Measurements from ENCODE around the gene CSF1.

CSF1 gene

GRCh38 chr1:109959974-109960744 lies 49.5 kb downstream of the CSF1 start:
- Histone ChIP-seq H3K9ac (ENCODE audit: low read depth, low read length) (no peak overlapping the region), H3K27me3 (ENCODE audit: control insufficient read depth, insufficient read depth, low read length) (peaks cover 17% of the 10 kb centered on the region), H3K36me3 (ENCODE audit: control insufficient read depth, insufficient read depth, low read length) (no peaks in the 10 kb centered on the region), H3K4me1 (ENCODE audit: control insufficient read depth, insufficient read depth, low read length) (peaks cover 43% of the 10 kb centered on the region), H3K4me3 (ENCODE audit: low read depth, low read length) (peak overlapping the region; percentile 28), H3K9me3 (ENCODE audit: control insufficient read depth, insufficient read depth, low read length) (no peaks in the 10 kb centered on the region)

GRCh38 chr1:109960745-109961094 lies 50.1 kb downstream of the CSF1 start:
- Histone ChIP-seq H3K4me3 (ENCODE audit: low read depth, low read length) (peak overlapping the region; percentile 14), H3K36me3 (ENCODE audit: control insufficient read depth, insufficient read depth, low read length) (no peaks in the 10 kb centered on the region), H3K27me3 (ENCODE audit: control insufficient read depth, insufficient read depth, low read length) (peaks cover 17% of the 10 kb centered on the region), H3K4me1 (ENCODE audit: control insufficient read depth, insufficient read depth, low read length) (peaks cover 43% of the 10 kb centered on the region), H3K9me3 (ENCODE audit: control insufficient read depth, insufficient read depth, low read length) (no peaks in the 10 kb centered on the region), H3K9ac (ENCODE audit: low read depth, low read length) (no peak overlapping the region)

- H3K27me3 ChIP-seq (ENCODE audit: control insufficient read depth, insufficient read depth, low read length), result peaks cover under 1% of the 10 kb centered on the region
- H3K9ac ChIP-seq (ENCODE audit: low read depth, low read length), result no peak overlapping the region
Measured at GRCh38 chr1:109963864-109964263, 53.2 kb downstream of the CSF1 start.

GRCh38 chr1:109969146-109969829 lies 58.6 kb downstream of the CSF1 start:
- Histone ChIP-seq H3K36me3 (ENCODE audit: control insufficient read depth, insufficient read depth, low read length) (no peaks in the 10 kb centered on the region), H3K4me3 (ENCODE audit: low read depth, low read length) (no peak overlapping the region), H3K4me1 (ENCODE audit: control insufficient read depth, insufficient read depth, low read length) (no peaks in the 10 kb centered on the region), H3K9me3 (ENCODE audit: control insufficient read depth, insufficient read depth, low read length) (no peaks in the 10 kb centered on the region), H3K9ac (ENCODE audit: low read depth, low read length) (no peak overlapping the region), H3K27me3 (ENCODE audit: control insufficient read depth, insufficient read depth, low read length) (no peaks in the 10 kb centered on the region)

More at GRCh38 chr1:109963864-109964263, 53.2 kb downstream of the CSF1 start:
- Histone ChIP-seq H3K9me3 (ENCODE audit: control insufficient read depth, insufficient read depth, low read length) (no peaks in the 10 kb centered on the region), H3K4me3 (ENCODE audit: low read depth, low read length) (no peak overlapping the region), H3K36me3 (ENCODE audit: control insufficient read depth, insufficient read depth, low read length) (no peaks in the 10 kb centered on the region), H3K4me1 (ENCODE audit: control insufficient read depth, insufficient read depth, low read length) (peaks cover 28% of the 10 kb centered on the region)

- H3K9me3 ChIP-seq (ENCODE audit: control insufficient read depth, insufficient read depth, low read length), result no peaks in the 10 kb centered on the region
- no peak overlapping the region for H3K4me3 ChIP-seq (ENCODE audit: low read depth, low read length)
- H3K4me1 ChIP-seq (ENCODE audit: control insufficient read depth, insufficient read depth, low read length), result no peaks in the 10 kb centered on the region
- no peaks in the 10 kb centered on the region for H3K27me3 ChIP-seq (ENCODE audit: control insufficient read depth, insufficient read depth, low read length)
- H3K36me3 ChIP-seq (ENCODE audit: control insufficient read depth, insufficient read depth, low read length), result no peaks in the 10 kb centered on the region
- H3K9ac ChIP-seq (ENCODE audit: low read depth, low read length), result no peak overlapping the region
Measured at GRCh38 chr1:109969907-109970306, 59.3 kb downstream of the CSF1 start.

GRCh38 chr1:109971559-109971958 lies 60.9 kb downstream of the CSF1 start:
- no peaks in the 10 kb centered on the region for H3K36me3 ChIP-seq (ENCODE audit: control insufficient read depth, insufficient read depth, low read length)
- no peak overlapping the region for H3K9ac ChIP-seq (ENCODE audit: low read depth, low read length)
- peaks cover 2% of the 10 kb centered on the region for H3K27me3 ChIP-seq (ENCODE audit: control insufficient read depth, insufficient read depth, low read length)
- H3K4me3 ChIP-seq (ENCODE audit: low read depth, low read length), result no peak overlapping the region
- no peaks in the 10 kb centered on the region for H3K9me3 ChIP-seq (ENCODE audit: control insufficient read depth, insufficient read depth, low read length)
- no peaks in the 10 kb centered on the region for H3K4me1 ChIP-seq (ENCODE audit: control insufficient read depth, insufficient read depth, low read length)

GRCh38 chr1:109974191-109974590 lies 63.5 kb downstream of the CSF1 start:
- Histone ChIP-seq H3K4me3 (ENCODE audit: low read depth, low read length) (no peak overlapping the region), H3K9me3 (ENCODE audit: control insufficient read depth, insufficient read depth, low read length) (no peaks in the 10 kb centered on the region), H3K9ac (ENCODE audit: low read depth, low read length) (no peak overlapping the region), H3K36me3 (ENCODE audit: control insufficient read depth, insufficient read depth, low read length) (no peaks in the 10 kb centered on the region), H3K4me1 (ENCODE audit: control insufficient read depth, insufficient read depth, low read length) (no peaks in the 10 kb centered on the region), H3K27me3 (ENCODE audit: control insufficient read depth, insufficient read depth, low read length) (peaks cover 6% of the 10 kb centered on the region)

GRCh38 chr1:109975718-109976117 lies 65.1 kb downstream of the CSF1 start:
- no peaks in the 10 kb centered on the region for H3K9me3 ChIP-seq (ENCODE audit: control insufficient read depth, insufficient read depth, low read length)
- no peaks in the 10 kb centered on the region for H3K36me3 ChIP-seq (ENCODE audit: control insufficient read depth, insufficient read depth, low read length)
- H3K4me3 ChIP-seq (ENCODE audit: low read depth, low read length), result no peak overlapping the region
- no peaks in the 10 kb centered on the region for H3K4me1 ChIP-seq (ENCODE audit: control insufficient read depth, insufficient read depth, low read length)
- H3K9ac ChIP-seq (ENCODE audit: low read depth, low read length), result no peak overlapping the region
- H3K27me3 ChIP-seq (ENCODE audit: control insufficient read depth, insufficient read depth, low read length), result peaks cover 6% of the 10 kb centered on the region

GRCh38 chr1:109976762-109977161 lies 66.1 kb downstream of the CSF1 start:
- Histone ChIP-seq H3K36me3 (ENCODE audit: control insufficient read depth, insufficient read depth, low read length) (no peaks in the 10 kb centered on the region), H3K4me3 (ENCODE audit: low read depth, low read length) (no peak overlapping the region), H3K4me1 (ENCODE audit: control insufficient read depth, insufficient read depth, low read length) (no peaks in the 10 kb centered on the region), H3K9ac (ENCODE audit: low read depth, low read length) (no peak overlapping the region), H3K9me3 (ENCODE audit: control insufficient read depth, insufficient read depth, low read length) (no peaks in the 10 kb centered on the region), H3K27me3 (ENCODE audit: control insufficient read depth, insufficient read depth, low read length) (peaks cover 6% of the 10 kb centered on the region)

GRCh38 chr1:109977225-109977624 lies 66.6 kb downstream of the CSF1 start:
- H3K4me3 ChIP-seq (ENCODE audit: low read depth, low read length), result no peak overlapping the region
- H3K9me3 ChIP-seq (ENCODE audit: control insufficient read depth, insufficient read depth, low read length), result no peaks in the 10 kb centered on the region
- peaks cover 6% of the 10 kb centered on the region for H3K27me3 ChIP-seq (ENCODE audit: control insufficient read depth, insufficient read depth, low read length)
- H3K4me1 ChIP-seq (ENCODE audit: control insufficient read depth, insufficient read depth, low read length), result no peaks in the 10 kb centered on the region
- no peak overlapping the region for H3K9ac ChIP-seq (ENCODE audit: low read depth, low read length)
- no peaks in the 10 kb centered on the region for H3K36me3 ChIP-seq (ENCODE audit: control insufficient read depth, insufficient read depth, low read length)

- no peak overlapping the region for H3K9ac ChIP-seq (ENCODE audit: low read depth, low read length)
- H3K4me1 ChIP-seq (ENCODE audit: control insufficient read depth, insufficient read depth, low read length), result no peaks in the 10 kb centered on the region
- H3K4me3 ChIP-seq (ENCODE audit: low read depth, low read length), result no peak overlapping the region
- H3K9me3 ChIP-seq (ENCODE audit: control insufficient read depth, insufficient read depth, low read length), result no peaks in the 10 kb centered on the region
- H3K36me3 ChIP-seq (ENCODE audit: control insufficient read depth, insufficient read depth, low read length), result no peaks in the 10 kb centered on the region
- H3K27me3 ChIP-seq (ENCODE audit: control insufficient read depth, insufficient read depth, low read length), result peaks cover 6% of the 10 kb centered on the region
Measured at GRCh38 chr1:109977657-109978378, 67.2 kb downstream of the CSF1 start.
